HL-60 (cell line): ENCODE measurements around the gene RELN.

Experiments used
- GABPA ChIP-seq: IDR thresholded peaks from 2 replicates; pipeline ENCODE4 v1.6.1; 2012; ENCODE audit warnings: low read depth
- POLR2AphosphoS5 ChIP-seq: IDR thresholded peaks from 2 replicates; pipeline ENCODE4 v1.6.1; 2012; ENCODE audit warnings: low read depth
- TF ChIP-seq, protein P1 (sequence below): IDR thresholded peaks from one replicate; pipeline ENCODE4 v1.5.1; 2011; ENCODE audit warnings: low read length, control low read depth, inconsistent platforms; ENCODE audit not compliant: insufficient read depth
- TF ChIP-seq, protein P2 (sequence below): IDR thresholded peaks from 2 replicates; pipeline ENCODE4 v1.6.1; 2012; ENCODE audit warnings: low read depth; ENCODE audit not compliant: insufficient replicate concordance

DNA sequence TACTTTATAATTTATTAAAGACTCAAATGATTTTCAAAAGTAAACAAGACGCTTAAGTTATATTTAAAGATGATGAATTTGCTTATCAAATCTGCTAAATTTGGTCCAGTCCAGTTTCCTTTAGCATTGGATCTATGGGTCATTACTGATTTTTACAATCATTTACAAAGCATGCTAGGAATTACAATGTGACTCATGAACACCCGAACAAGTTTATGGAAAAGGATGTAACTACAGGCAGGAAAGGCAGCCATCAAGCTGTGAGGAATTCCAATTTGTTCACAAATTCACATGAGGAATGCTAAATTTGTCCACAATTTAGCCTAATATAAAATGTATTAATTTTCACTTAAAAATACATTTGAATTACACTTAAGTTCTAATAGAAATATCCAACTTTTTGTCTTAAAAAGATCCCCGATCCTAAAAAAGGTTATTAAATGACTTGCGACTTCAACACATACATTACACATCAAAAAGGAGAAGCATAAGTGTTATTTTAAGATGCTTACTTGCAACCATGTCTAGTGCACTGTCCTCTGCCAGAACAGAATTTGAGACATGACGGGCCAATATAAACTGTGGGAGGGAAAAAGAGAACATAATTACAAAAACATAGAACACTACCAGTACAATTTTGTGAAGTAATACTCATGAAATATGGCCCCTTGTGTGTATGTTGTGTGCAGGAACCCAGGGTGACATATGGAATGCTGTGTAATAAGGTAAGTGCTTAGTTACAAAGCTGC is 349.3 kb downstream of the RELN start:
- TF ChIP-seq, protein P1, sequence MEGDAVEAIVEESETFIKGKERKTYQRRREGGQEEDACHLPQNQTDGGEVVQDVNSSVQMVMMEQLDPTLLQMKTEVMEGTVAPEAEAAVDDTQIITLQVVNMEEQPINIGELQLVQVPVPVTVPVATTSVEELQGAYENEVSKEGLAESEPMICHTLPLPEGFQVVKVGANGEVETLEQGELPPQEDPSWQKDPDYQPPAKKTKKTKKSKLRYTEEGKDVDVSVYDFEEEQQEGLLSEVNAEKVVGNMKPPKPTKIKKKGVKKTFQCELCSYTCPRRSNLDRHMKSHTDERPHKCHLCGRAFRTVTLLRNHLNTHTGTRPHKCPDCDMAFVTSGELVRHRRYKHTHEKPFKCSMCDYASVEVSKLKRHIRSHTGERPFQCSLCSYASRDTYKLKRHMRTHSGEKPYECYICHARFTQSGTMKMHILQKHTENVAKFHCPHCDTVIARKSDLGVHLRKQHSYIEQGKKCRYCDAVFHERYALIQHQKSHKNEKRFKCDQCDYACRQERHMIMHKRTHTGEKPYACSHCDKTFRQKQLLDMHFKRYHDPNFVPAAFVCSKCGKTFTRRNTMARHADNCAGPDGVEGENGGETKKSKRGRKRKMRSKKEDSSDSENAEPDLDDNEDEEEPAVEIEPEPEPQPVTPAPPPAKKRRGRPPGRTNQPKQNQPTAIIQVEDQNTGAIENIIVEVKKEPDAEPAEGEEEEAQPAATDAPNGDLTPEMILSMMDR, result no peak
- TF ChIP-seq, protein P2, sequence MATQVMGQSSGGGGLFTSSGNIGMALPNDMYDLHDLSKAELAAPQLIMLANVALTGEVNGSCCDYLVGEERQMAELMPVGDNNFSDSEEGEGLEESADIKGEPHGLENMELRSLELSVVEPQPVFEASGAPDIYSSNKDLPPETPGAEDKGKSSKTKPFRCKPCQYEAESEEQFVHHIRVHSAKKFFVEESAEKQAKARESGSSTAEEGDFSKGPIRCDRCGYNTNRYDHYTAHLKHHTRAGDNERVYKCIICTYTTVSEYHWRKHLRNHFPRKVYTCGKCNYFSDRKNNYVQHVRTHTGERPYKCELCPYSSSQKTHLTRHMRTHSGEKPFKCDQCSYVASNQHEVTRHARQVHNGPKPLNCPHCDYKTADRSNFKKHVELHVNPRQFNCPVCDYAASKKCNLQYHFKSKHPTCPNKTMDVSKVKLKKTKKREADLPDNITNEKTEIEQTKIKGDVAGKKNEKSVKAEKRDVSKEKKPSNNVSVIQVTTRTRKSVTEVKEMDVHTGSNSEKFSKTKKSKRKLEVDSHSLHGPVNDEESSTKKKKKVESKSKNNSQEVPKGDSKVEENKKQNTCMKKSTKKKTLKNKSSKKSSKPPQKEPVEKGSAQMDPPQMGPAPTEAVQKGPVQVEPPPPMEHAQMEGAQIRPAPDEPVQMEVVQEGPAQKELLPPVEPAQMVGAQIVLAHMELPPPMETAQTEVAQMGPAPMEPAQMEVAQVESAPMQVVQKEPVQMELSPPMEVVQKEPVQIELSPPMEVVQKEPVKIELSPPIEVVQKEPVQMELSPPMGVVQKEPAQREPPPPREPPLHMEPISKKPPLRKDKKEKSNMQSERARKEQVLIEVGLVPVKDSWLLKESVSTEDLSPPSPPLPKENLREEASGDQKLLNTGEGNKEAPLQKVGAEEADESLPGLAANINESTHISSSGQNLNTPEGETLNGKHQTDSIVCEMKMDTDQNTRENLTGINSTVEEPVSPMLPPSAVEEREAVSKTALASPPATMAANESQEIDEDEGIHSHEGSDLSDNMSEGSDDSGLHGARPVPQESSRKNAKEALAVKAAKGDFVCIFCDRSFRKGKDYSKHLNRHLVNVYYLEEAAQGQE, result no peak
- TF ChIP-seq POLR2AphosphoS5, result no peak
- TF ChIP-seq GABPA, result no peak
